Fibroblast of mammary gland (primary cell): ENCODE measurements around the gene OR52A1.
"Not testable (repeated sequence)": the region's sequence is repeated elsewhere in the genome, so short reads cannot be mapped to it uniquely, and the experiment has no call there.

Experiments
- DNase-seq: peaks from one replicate; pipeline ENCODE4 v3.0.0-alpha.2; 2010; ENCODE audit warnings: low read depth
- H3K4me3 ChIP-seq: 2 replicates; pipeline ENCODE4 v1.5.1; 2011; ENCODE audit warnings: low read depth, mild to moderate bottlenecking, low read length, moderate library complexity; ENCODE audit not compliant: control insufficient read depth
- CTCF ChIP-seq: conservative IDR thresholded peaks from 2 replicates; pipeline ENCODE4 v1.5.1; 2011; ENCODE audit warnings: low read depth, low read length, inconsistent platforms; ENCODE audit not compliant: control insufficient read depth, insufficient read depth

Gene OR52A1

GRCh38 chr11:5192738-5193137, 38.2 kb upstream of the OR52A1 start:
- no peak overlapping the region for H3K4me3 ChIP-seq
- TF ChIP-seq CTCF: no peak
- no peak for DNase-seq

- DNase-seq: no peak
- no peak overlapping the region for H3K4me3 ChIP-seq
- no peak for TF ChIP-seq CTCF
Observed at GRCh38 chr11:5188201-5188600, 33.6 kb upstream of the OR52A1 start.

- no peak for TF ChIP-seq CTCF
- no peak for DNase-seq
Observed at GRCh38 chr11:5178046-5178837, 23.7 kb upstream of the OR52A1 start.

GRCh38 chr11:5174934-5175333, 20.4 kb upstream of the OR52A1 start:
- no peak overlapping the region for H3K4me3 ChIP-seq
- TF ChIP-seq CTCF: no peak
- DNase-seq: no peak

More at GRCh38 chr11:5178046-5178837, 23.7 kb upstream of the OR52A1 start:
- no peak overlapping the region for H3K4me3 ChIP-seq

GRCh38 chr11:5171856-5172255, 17.3 kb upstream of the OR52A1 start:
- no peak for DNase-seq
- H3K4me3 ChIP-seq: no peak overlapping the region
- no peak for TF ChIP-seq CTCF

- not testable (repeated sequence) for H3K4me3 ChIP-seq, DNase-seq
Observed at GRCh38 chr11:5165898-5166297, 11.3 kb upstream of the OR52A1 start.

GRCh38 chr11:5164807-5165206, 10.2 kb upstream of the OR52A1 start:
- not testable (repeated sequence) for DNase-seq, H3K4me3 ChIP-seq

- not testable (repeated sequence) for H3K4me3 ChIP-seq, DNase-seq
Observed at GRCh38 chr11:5161045-5161444, 6.5 kb upstream of the OR52A1 start.

GRCh38 chr11:5160217-5160616, 5.7 kb upstream of the OR52A1 start:
- DNase-seq, H3K4me3 ChIP-seq: not testable (repeated sequence)
